PC-9 (cell line): ENCODE results near the gene C1QTNF12.

Experiments used
- EZH2 ChIP-seq: fragments of 200-600 bp; sonication (generic); IDR thresholded peaks from 2 replicates; pipeline ENCODE4 v1.8.0; 2017; ENCODE audit warnings: antibody characterized with exemption, low read depth
- TF ChIP-seq, protein P1 (sequence below): fragments of 200-600 bp; sonication (generic); conservative IDR thresholded peaks from 2 replicates; pipeline ENCODE4 v1.6.1; 2017; ENCODE audit warnings: mixed run types, antibody characterized with exemption, mild to moderate bottlenecking, moderate library complexity

DNA sequence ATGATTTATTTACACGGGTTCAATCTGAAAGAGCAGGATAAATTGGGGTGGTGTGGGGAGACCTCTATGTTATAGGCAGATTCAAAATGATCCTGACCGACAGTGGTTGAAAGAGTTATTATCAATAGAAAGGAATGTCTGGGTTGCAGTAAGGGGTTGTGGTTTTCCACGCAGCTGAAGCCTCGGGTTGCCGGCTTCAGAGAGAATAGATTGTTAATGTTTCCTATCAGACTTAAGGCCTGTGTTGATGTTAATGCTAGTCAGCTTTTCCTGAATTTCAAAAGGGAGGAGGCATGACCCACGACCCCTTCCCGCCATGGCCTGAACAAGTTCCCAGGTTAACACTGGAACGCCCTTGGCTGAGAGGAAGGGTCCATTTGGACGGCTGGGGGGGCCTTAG, 29.3 kb upstream of the C1QTNF12 start:
- TF ChIP-seq, protein P1, sequence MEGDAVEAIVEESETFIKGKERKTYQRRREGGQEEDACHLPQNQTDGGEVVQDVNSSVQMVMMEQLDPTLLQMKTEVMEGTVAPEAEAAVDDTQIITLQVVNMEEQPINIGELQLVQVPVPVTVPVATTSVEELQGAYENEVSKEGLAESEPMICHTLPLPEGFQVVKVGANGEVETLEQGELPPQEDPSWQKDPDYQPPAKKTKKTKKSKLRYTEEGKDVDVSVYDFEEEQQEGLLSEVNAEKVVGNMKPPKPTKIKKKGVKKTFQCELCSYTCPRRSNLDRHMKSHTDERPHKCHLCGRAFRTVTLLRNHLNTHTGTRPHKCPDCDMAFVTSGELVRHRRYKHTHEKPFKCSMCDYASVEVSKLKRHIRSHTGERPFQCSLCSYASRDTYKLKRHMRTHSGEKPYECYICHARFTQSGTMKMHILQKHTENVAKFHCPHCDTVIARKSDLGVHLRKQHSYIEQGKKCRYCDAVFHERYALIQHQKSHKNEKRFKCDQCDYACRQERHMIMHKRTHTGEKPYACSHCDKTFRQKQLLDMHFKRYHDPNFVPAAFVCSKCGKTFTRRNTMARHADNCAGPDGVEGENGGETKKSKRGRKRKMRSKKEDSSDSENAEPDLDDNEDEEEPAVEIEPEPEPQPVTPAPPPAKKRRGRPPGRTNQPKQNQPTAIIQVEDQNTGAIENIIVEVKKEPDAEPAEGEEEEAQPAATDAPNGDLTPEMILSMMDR: no peak
- TF ChIP-seq EZH2: no peak
